Measurements from ENCODE around the gene GPT2.

Gene GPT2
- 13.5 to 79.5 reads per million in 2 experiments for total RNA-seq

GRCh38 chr16:46883690-46884512 lies at the start of gene GPT2:
GPT2 (plus strand) TSS chr16:46884362; CDS start chr16:46884716, 354 bp downstream.
- peak; percentile 33 for DNase-seq (ENCODE audit: low read depth)

GRCh38 chr16:46836534-46837530 lies 47.3 kb upstream of the GPT2 start:
- DNase-seq (ENCODE audit: low read depth), result no peak

- no peak for DNase-seq (ENCODE audit: low read depth)
These were observed 44.1 kb upstream of the GPT2 start for GRCh38 chr16:46839986-46840443.

GRCh38 chr16:46842192-46842895 lies 41.8 kb upstream of the GPT2 start:
- DNase-seq (ENCODE audit: low read depth), result no peak

DNA sequence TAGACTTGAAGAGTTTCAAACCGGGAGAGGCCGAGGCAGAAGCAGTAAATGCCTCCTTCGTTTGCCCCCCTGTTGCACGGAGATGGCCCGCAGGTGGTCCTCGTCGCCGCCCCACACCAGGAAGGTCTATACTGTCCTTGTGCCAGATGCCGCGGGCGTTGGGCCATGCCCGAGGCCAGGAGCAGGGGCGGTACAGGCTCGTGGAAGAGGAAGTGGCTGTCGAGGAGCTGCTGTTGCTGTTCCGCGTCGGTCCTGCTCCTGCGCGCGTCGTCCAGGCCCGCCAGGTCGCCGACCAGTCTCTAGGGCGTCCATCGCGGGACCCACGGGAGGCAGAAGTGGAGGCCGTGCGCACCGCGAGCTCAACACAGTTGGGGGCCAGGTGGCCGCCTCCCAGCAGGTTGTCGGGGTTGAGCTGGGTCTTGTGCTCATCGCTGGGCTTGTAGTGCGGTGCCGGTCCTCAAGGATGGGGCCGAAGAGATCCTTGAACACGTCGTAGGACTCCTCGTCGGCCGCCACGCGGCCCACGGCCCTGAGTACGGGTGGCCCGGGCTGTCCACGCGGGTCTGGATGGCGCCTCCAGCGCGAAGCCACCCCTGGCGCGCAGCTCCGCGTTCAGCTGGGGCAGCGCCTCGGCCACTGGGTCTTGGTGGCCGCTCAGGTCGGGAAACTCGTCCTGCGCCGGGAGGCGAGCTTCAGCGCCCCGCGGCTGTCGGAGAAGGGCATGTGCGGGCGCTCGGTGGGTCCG lies 40.1 kb upstream of the GPT2 start:
- DNase-seq (ENCODE audit: low read depth), result no peak

- no peak for DNase-seq (ENCODE audit: low read depth)
These were observed 39.4 kb upstream of the GPT2 start for GRCh38 chr16:46844771-46845170.

GRCh38 chr16:46845952-46846351 lies 38.2 kb upstream of the GPT2 start:
- DNase-seq (ENCODE audit: low read depth), result no peak

- DNase-seq (ENCODE audit: low read depth), result no peak
These were observed 35.1 kb upstream of the GPT2 start for GRCh38 chr16:46848768-46849764.

DNA sequence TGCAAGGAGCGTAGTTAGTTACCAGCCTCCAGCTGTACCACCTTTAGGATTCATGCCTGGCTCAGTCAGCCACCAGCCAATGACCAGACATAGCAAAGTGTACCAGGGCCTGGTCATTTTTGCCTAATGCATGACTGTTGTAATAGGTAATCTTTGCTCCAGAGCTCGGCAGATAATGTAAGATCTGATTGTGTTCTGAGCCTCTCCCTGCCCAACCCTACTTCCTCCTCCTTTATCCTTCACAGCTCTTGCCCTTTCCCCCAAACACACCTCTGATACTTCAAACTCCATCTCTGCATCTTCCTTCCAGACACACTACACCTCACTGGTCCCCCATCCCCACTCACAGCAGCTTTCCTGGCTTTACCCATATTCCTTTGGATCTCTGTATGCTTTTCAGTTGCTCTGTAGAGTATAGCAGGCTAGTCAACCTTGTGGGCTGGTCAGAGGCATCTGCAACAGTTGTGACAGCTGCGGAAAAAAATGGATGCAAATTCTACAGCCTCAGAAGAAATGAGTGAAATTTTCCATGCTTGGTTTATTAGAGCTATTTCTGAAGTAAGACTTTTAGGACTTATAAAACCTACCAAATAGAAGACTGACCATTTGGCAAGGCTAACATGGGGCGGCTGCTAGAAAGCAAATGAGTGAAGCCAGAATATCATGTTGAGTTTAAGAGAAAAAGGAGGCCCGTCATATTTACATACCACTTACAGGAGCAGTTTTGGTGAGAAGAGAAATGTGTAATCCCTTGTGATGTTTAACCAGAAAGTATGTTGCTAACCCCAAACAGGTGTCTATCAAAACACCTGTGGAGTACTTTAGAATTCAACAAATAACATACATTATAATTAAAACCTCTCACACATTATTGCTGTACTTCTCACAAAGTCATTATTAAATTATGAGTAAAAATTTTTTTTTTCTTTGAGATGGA lies 33.3 kb upstream of the GPT2 start:
- DNase-seq (ENCODE audit: low read depth), result no peak

DNA sequence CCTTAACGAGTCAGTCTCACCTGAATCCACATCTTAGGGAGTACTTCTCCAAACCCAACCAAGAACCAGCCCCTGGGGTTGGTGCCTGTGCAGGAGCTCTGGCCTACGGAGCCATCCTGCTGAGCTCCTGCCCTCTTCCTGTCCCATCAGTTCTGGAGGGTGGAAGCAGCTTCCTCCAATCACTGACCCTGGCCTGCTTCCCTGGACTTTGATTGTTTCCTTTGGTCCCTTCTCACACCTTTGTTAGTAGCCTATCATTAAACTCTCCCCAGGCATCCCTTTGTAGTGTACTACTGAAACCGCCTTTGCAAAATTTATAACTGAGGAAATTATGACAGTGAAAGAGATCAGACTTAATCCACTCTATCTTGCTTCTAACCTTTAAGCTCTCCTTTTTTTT lies 32.0 kb upstream of the GPT2 start:
- no peak for DNase-seq (ENCODE audit: low read depth)

DNA sequence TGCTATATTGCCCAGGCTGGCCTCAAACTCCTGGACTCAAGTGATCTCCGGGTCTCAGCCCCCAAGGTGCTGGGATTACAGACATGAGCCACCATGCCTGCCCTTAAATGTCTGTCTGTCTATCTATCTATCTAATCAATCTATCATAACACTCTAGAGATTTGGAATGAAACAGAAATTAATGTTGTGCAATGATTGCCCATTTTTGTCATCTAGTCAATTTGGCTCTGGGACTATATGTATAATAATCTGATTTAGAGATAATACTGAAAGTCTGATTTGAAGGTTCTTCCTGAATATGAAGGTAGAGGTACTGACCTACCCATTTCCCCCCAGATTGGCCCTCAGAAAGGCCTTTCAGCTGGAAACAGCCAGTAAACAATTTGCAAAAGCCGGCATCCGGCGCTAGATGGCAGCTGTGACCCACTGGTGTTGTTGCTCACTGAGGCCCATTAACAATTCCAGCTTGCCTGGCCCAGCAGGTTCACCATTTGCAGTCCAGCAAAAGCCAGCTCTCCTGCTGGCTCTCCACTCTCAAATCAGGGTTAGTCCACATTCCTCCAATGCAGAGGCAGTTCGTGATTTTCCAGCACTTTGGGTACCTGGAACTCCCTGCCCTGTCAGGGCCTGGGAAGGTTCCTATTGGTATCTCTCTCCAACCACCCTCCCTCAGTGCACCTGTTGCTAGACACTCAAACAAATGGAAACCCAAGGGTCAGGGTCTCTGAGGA lies 30.3 kb upstream of the GPT2 start:
- DNase-seq (ENCODE audit: low read depth), result peak; percentile 31

- DNase-seq (ENCODE audit: low read depth), result no peak
These were observed 29.3 kb upstream of the GPT2 start for GRCh38 chr16:46854846-46855245.

- DNase-seq (ENCODE audit: low read depth), result no peak
These were observed 28.8 kb upstream of the GPT2 start for GRCh38 chr16:46855389-46855788.

GRCh38 chr16:46857368-46857945 lies 26.7 kb upstream of the GPT2 start:
- no peak for DNase-seq (ENCODE audit: low read depth)

DNA sequence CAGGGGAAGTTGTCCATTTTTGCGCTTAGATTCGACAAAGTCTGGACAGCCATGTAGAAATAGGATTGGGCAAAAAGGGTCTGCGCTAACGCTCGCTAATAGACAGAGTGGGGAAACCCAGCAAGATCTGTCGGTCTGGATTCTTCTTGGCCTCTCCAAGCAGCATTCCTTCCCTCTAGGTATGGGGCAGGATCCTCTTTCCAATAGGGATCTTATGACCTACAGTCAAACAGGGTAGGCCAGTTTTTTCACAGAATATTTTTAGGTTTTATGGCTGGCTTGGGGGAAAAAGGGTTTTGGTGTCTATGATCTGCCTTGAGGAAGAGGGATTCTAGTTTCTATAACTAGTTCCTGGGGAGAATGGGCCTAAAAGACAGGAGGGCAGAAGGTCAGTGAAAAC lies 26.0 kb upstream of the GPT2 start:
- DNase-seq (ENCODE audit: low read depth), result no peak

GRCh38 chr16:46859719-46860152 lies 24.4 kb upstream of the GPT2 start:
- no peak for DNase-seq (ENCODE audit: low read depth)

DNA sequence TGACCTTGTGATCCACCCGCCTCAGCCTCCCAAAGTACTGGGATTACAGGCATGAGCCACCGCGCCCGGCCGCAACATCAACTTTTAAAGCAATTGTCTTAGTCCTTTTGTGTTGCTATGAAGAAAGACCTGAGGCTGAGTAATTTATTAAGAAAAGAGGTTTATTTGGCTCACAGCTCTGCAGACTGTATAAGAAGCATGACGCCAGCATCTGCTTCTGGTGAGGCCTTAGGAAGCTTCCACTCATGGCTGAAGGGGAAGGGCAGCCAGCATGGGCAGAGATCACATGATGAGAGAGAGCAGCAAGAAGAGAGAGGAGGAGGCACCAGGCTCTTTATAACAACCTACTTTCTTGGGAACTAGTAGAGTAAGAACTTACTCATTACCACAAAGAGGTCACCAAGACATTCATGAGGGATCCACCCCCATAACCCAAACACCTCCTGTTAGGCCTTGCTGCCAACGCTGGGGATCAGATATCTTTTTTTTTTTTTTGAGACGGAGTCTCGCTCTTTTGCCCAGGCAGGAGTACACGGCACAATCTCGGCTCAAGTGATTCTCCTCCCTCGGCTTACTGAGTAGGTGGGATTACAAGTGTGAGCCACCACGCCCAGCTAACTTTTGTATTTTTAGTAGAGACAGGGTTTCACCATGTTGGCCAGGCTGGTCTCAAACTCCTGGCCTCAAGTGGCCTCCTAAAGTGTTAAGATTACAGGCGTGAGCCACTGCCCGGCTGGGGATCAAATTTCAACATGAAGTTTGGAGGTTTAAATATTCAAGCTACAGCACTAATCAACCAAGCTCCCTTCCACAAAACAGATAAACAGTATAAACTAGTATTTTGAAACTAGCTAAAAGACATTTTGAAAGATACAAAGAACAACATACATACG lies 21.4 kb upstream of the GPT2 start:
- no peak for DNase-seq (ENCODE audit: low read depth)

All from T follicular helper cell (primary cell).